Activated CD8-positive, alpha-beta memory T cell treated with anti-CD3 and anti-CD28 coated beads, Interleukin-2, amount 50 U/mL, for 24 hours (primary cell): ENCODE results near the gene ANKFN1.

ENCODE experiments used
- DNase-seq: peaks from one replicate; pipeline ENCODE4 v3.0.0-alpha.2; 2020; ENCODE audit errors: extremely low read depth

ANKFN1 gene

GRCh38 chr17:56148333-56148732 lies 4.9 kb upstream of the ANKFN1 start:
- no peak for DNase-seq

- no peak for DNase-seq
These were observed 3.8 kb upstream of the ANKFN1 start for GRCh38 chr17:56149266-56150036.

- no peak for DNase-seq
These were observed 2.6 kb upstream of the ANKFN1 start for GRCh38 chr17:56150649-56151048.

DNA sequence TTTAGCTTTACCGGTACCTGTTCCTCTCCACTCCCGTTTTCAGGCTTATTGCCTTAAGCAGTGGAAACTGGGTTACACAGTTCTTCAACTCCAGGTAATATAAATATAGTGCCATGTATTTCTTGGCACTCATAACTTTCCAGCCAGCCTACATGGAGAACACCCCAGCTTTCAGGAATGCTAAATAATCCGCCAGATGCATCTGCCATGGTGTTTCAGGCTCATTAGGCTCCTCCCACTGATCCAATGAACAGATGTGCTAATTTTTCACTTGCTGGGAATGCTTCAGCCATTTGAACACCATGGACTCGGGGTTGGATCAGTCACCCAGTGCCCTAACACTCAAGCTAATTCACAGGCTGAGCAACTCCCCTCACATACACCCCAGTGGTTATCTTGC lies 4.6 kb downstream of the ANKFN1 start:
- DNase-seq = no peak

DNA sequence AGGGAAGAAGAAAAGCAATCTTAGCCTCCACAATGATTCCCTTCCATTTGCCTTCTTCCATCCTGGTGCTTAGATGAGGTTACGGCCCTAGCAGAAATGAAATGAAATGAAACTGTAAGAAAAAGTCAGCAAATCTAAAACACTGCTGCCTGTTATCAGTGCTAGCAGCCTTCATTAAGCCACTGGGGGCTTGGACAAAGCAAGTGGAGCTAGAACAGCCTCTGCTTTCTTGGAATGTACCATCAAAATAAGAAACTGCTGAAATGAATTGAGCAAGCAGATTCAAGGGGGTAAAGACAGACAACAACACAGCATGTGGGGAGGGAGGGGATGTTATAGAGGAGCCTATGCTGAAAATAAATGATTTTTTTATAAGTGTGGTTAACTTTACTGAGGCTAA lies 5.1 kb downstream of the ANKFN1 start:
- DNase-seq = no peak

DNA sequence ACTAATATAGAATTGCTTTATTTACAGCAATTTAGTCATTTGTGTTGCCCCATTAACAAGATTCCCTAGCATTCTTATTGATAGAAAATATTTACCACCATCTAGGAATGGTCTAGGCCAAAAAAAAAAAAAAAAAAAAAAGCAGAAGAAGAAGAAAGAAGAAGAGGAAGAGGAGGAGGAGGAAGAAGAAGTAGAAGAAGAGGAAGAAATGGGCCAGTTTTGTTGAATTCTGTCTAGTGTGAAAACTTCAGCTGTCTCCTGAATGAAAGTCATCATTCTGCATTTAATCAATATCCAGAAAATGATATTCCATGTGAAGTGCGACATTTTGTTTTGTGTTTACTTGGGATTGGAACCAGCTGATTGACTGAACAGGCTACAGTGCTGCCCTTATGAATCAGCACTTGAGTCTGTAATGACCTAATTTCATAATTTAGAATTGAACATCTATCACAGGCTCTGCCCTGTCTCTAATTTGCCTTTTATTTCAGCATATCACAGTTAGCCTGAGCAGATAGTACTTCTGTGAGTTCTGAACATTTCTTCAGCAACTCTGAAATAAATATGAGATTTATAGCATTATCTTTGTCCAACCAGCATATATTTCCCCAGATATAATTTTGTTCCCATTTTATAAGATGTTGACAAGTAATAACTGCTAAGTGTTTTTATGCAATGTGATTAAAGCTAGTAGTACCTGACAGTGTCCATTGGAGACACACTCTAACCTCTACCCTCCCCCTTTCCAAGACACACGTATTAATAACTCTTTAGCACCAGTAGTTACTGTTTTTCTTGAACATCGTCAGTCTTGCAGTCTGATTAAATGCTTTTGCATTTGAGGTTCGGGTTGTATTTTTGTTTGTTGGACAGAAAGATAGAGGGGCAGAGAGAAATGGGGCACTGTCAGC lies 5.9 kb downstream of the ANKFN1 start:
- DNase-seq = no peak

DNA sequence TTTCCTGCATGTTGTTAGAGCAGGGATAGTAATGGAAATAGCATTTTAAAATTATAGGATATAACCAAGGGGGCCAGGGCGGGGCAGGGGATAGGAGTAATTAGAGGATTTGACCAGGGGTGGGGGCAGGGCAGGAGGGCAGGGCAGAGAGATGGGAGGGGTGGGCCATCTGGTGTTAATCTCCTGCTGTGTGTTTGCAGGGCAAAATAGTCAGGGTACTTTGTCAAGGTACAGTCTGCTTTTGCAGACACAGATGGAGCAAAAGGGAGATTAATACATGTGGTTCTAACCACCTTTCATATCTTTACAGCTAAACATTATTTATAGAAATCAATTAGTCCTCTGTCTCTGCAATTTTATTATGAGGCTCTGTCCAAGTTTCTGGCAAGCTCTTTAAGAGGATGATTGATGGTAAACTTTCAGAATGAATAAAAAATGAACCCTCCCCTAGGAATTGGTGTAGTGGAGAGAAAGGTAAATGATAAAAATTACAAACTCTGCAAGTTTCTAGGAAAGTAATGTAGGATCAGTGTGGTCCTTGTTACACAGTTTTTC lies 6.6 kb downstream of the ANKFN1 start:
- DNase-seq = no peak

GRCh38 chr17:56160422-56160821 lies 7.1 kb downstream of the ANKFN1 start:
- no peak for DNase-seq

DNA sequence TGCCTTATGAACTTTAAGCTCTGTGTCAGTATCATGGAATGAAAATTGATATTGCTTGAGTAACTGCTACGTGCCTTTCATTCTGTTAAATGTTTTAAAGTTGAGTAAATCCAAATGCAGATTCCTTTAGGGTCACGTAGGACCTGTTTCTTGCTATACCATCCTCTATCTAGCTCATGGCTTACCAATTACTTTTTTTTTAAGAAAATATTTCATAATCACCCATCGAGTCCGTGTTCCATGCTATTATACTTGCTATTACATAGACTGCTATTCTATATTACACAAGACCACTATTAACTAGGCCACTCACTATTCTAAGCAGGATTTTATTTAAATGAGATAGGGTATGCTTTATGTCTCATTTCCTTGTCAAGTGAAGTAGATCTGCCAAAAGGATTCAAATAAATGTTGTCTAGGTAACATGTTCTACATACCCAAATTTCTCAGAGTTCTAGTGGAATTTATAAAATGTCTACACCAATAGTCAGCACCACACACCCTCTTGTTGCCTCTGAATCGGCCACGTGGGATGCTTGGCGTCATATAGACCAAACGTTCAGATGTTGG lies 11.9 kb downstream of the ANKFN1 start:
- no peak for DNase-seq

- no peak for DNase-seq
These were observed 14.2 kb downstream of the ANKFN1 start for GRCh38 chr17:56167491-56167890.

- DNase-seq = no peak
These were observed 16.3 kb downstream of the ANKFN1 start for GRCh38 chr17:56169621-56170020.

GRCh38 chr17:56171186-56171959 lies 18.1 kb downstream of the ANKFN1 start:
- DNase-seq = no peak

DNA sequence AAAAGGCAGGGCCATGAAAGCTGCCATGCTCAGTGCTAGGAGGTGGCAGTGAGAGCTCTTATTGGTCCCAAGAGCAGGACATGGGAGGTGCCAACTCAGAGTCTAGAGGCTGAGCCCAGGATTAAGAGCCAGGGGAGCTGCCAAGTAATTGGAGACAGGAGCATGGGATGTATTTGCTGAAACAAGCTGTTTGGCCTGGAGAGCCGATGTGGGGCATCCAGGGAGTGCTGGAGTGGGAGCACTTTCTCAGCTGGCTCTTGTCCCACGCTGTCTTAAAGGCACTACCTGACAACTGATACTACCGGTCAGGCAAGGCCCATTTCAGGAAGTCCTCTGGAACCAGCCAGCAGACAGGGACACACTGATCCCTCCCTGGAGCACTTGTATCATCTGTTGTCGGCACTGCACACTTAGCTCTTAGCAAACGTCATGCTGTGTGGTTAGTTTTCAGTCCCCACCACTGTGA lies 19.3 kb downstream of the ANKFN1 start:
- DNase-seq = no peak

GRCh38 chr17:56173026-56173425 lies 19.8 kb downstream of the ANKFN1 start:
- no peak for DNase-seq

- DNase-seq = no peak
These were observed 20.9 kb downstream of the ANKFN1 start for GRCh38 chr17:56173958-56174835.

- no peak for DNase-seq
These were observed 22.2 kb downstream of the ANKFN1 start for GRCh38 chr17:56175299-56175955.

- DNase-seq = no peak
These were observed 22.8 kb downstream of the ANKFN1 start for GRCh38 chr17:56176091-56176490.

- no peak for DNase-seq
These were observed 24.1 kb downstream of the ANKFN1 start for GRCh38 chr17:56177361-56177760.

GRCh38 chr17:56178203-56178602 lies 24.9 kb downstream of the ANKFN1 start:
- DNase-seq = no peak

DNA sequence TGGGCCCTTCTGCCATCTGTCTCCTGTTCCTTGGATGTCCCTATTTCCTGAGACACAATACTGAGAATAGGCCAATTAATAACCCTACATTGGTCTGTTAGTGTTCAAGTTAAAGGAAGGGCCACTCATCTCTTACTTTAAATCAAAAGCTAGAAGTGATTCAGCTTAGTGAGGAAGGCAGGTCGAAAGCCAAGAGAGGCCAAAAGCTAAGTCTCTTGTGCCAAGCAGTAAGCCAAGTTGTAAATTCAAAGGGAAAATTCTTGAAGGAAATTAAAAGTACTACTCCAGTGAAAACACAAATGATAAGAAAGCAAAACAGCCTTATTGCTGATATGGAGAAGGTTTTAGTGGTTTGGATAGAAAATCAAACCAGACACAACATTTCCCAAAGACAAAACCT lies 28.8 kb downstream of the ANKFN1 start:
- DNase-seq = no peak
